GM19238 (cell line): ENCODE data around the gene CCNJ.

ENCODE experiments used
- DNase-seq: peaks from one replicate; pipeline ENCODE4 v3.0.0; 2011; ENCODE audit warnings: low spot score; ENCODE audit not compliant: insufficient read length

Gene CCNJ

GRCh38 chr10:96053985-96054384 lies 10.6 kb downstream of the CCNJ start:
- no peak for DNase-seq

GRCh38 chr10:96056787-96057186 lies 13.4 kb downstream of the CCNJ start:
- no peak for DNase-seq

GRCh38 chr10:96061232-96061631 lies 17.8 kb downstream of the CCNJ start:
- no peak for DNase-seq

- no peak for DNase-seq
Measured at GRCh38 chr10:96072674-96073073, 29.3 kb downstream of the CCNJ start.

GRCh38 chr10:96073722-96074121 lies 30.3 kb downstream of the CCNJ start:
- no peak for DNase-seq

- no peak for DNase-seq
Measured at GRCh38 chr10:96074776-96075175, 31.4 kb downstream of the CCNJ start.

- no peak for DNase-seq
Measured at GRCh38 chr10:96075977-96076376, 32.6 kb downstream of the CCNJ start.

GRCh38 chr10:96077156-96077555 lies 33.8 kb downstream of the CCNJ start:
- DNase-seq: no peak

- DNase-seq: no peak
Measured at GRCh38 chr10:96082153-96082552, 38.8 kb downstream of the CCNJ start.

- no peak for DNase-seq
Measured at GRCh38 chr10:96082748-96083147, 39.4 kb downstream of the CCNJ start.

GRCh38 chr10:96089116-96089515 lies 45.7 kb downstream of the CCNJ start:
- no peak for DNase-seq

GRCh38 chr10:96089670-96090462 lies 46.5 kb downstream of the CCNJ start:
- peak; percentile 74 for DNase-seq

GRCh38 chr10:96090463-96090800 lies 47.0 kb downstream of the CCNJ start:
- no peak for DNase-seq

GRCh38 chr10:96092999-96093767 lies 49.8 kb downstream of the CCNJ start:
- DNase-seq: no peak

- DNase-seq: no peak
Measured at GRCh38 chr10:96093948-96094347, 50.6 kb downstream of the CCNJ start.

GRCh38 chr10:96096958-96097357 lies 53.6 kb downstream of the CCNJ start:
- DNase-seq: no peak

- no peak for DNase-seq
Measured at GRCh38 chr10:96097865-96098264, 54.5 kb downstream of the CCNJ start.

GRCh38 chr10:96107623-96108038 lies 64.2 kb downstream of the CCNJ start:
- DNase-seq: no peak
